Immature natural killer cell (primary cell): ENCODE results near the gene PDE6D. TPM values are rescaled to one million over a fixed set of nuclear protein-coding genes. Genes with fewer than 3 reads are reported as not detected.

Experiments
- DNase-seq, 3 donors: peaks; one replicate each; pipeline ENCODE4 v3.0.0; 2022; ENCODE audit warnings: mixed read lengths in 1 of 3
- H3K27ac Mint-ChIP-seq, 6 donors: one replicate each; pipeline ENCODE4 v1.8.0; 2020; ENCODE audit warnings: mixed read lengths in 6 of 6, mild to moderate bottlenecking in 5 of 6, inconsistent platforms in 4 of 6, moderate library complexity in 3 of 6
- H3K27me3 Mint-ChIP-seq, 3 donors: one replicate each; pipeline ENCODE4 v1.8.0; 2020 to 2021; ENCODE audit warnings: low read depth in 3 of 3, mild to moderate bottlenecking in 3 of 3, mixed read lengths in 3 of 3, moderate library complexity in 3 of 3, inconsistent platforms in 1 of 3
- H3K36me3 Mint-ChIP-seq, 3 donors: one replicate each; pipeline ENCODE4 v1.8.0; 2020; ENCODE audit warnings: mixed read lengths in 3 of 3, inconsistent platforms in 2 of 3, mild to moderate bottlenecking in 2 of 3
- H3K4me1 Mint-ChIP-seq, 2 donors: one replicate each; pipeline ENCODE4 v1.8.0; 2020; ENCODE audit warnings: inconsistent platforms in 2 of 2, mild to moderate bottlenecking in 2 of 2, mixed read lengths in 2 of 2, moderate library complexity in 1 of 2
- H3K4me3 Mint-ChIP-seq, 5 donors: one replicate each; pipeline ENCODE4 v1.8.0; 2020; ENCODE audit warnings: mild to moderate bottlenecking in 5 of 5, mixed read lengths in 5 of 5, inconsistent platforms in 3 of 5, moderate library complexity in 3 of 5
- H3K9me3 Mint-ChIP-seq, 6 donors: one replicate each; pipeline ENCODE4 v1.8.0; 2020; ENCODE audit warnings: mild to moderate bottlenecking in 6 of 6, mixed read lengths in 6 of 6, inconsistent platforms in 4 of 6, moderate library complexity in 3 of 6
- polyA plus RNA-seq, 3 donors: library from polyadenylated mRNA; unstranded; fragments of 300-500 nt; fragmentation: Illumina TruSeq; gene quantifications; one replicate each; pipeline ENCODE4 v1.2.3, GENCODE V29; 2021

Gene PDE6D
- polyA plus RNA-seq, 3 donors from 2014 or later, result 62.2 to 84.5 (median 72.6) TPM

DNA sequence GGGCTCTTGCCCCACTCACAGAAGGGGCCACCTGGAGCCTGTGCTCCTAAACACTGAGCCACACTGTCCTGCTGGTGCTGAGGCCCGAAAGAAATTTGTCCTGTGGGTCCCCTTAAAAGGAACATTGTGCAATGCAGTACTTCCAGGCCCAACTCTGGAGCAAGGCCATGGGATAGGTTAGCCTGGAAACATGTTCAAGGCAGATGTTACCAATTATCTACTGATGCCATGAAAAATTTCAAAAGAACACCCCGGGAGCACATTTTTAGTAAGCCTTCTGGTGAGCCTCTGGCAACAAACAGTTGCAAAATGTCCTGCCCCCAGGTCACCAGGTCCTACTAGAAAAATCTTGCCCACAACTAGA is 85.1 kb downstream of the PDE6D start:
- H3K4me1 Mint-ChIP-seq, result no peaks in the 10 kb centered on the region
- no peak for DNase-seq
- H3K27me3 Mint-ChIP-seq, result peaks cover 0 to 2% (median 1%) of the 10 kb centered on the region in 3 donors
- H3K36me3 Mint-ChIP-seq, result no peaks in the 10 kb centered on the region
- H3K4me3 Mint-ChIP-seq, result no peak overlapping the region
- H3K27ac Mint-ChIP-seq, result no peak overlapping the region
- no peaks in the 10 kb centered on the region for H3K9me3 Mint-ChIP-seq

DNA sequence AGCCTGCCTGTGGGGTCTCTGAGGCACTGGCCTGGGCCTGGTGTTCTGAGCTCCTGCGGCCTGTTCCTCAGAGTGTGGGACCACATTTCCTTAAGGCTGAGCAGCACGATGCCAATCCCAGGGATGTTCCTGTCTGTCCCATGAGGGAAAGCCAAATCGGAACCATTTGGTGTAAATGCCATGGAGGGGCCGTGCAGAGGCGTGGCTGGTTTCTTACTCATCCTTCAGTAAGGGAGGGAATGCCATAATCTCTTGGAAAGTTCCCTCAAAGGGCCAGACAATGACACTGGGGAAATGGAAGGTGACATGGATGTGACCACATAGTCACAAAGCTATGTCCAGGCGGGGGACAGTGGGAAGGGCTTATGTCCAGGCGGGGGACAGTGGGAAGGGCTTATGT is 87.1 kb downstream of the PDE6D start:
- Mint-ChIP-seq H3K9me3 (no peaks in the 10 kb centered on the region), H3K27ac (no peak overlapping the region), H3K27me3 (peaks cover 0 to 5% (median 2%) of the 10 kb centered on the region in 3 donors), H3K36me3 (no peaks in the 10 kb centered on the region), H3K4me3 (no peak overlapping the region), H3K4me1 (no peaks in the 10 kb centered on the region)
- DNase-seq, result no peak

GRCh38 chr2:231692847-231693246 is 88.2 kb downstream of the PDE6D start:
- DNase-seq, result no peak
- Mint-ChIP-seq H3K4me3 (no peak overlapping the region), H3K9me3 (no peaks in the 10 kb centered on the region), H3K36me3 (no peaks in the 10 kb centered on the region), H3K27me3 (peaks cover 0 to 5% (median 2%) of the 10 kb centered on the region in 3 donors), H3K4me1 (no peaks in the 10 kb centered on the region), H3K27ac (no peak overlapping the region)

DNA sequence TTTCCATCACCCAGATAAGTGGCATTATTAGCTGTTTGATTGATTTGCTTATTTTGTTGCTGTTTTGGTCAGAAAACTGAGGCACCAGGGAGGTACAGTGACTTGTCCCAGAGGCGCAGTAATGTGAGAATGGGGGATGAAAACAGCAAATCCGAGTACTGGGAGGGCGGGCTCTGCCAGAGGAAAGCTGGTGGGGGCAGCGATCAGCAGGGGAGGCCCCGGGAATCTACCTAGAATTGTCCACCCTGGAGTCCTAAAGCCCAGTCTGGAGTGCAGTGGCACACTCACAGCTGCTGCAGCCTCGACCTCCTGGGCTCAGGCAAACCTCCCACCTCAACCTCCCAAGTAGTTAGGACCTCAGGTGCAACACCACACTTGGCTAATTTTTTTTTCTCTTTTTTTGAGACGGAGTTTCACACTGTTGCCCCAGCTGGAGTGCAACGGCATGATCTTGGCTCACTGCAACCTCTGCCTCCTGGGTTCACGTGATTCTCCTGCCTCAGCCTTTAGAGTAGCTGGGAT is 89.8 kb downstream of the PDE6D start:
- H3K4me3 Mint-ChIP-seq, result no peak overlapping the region
- H3K4me1 Mint-ChIP-seq, result peaks cover 0 to 2% of the 10 kb centered on the region in 2 donors
- H3K36me3 Mint-ChIP-seq, result no peaks in the 10 kb centered on the region
- DNase-seq, result no peak
- H3K27me3 Mint-ChIP-seq, result peaks cover 1 to 5% (median 2%) of the 10 kb centered on the region in 3 donors
- H3K27ac Mint-ChIP-seq, result no peak overlapping the region
- H3K9me3 Mint-ChIP-seq, result no peaks in the 10 kb centered on the region

GRCh38 chr2:231689124-231689893 is 91.8 kb downstream of the PDE6D start:
- Mint-ChIP-seq H3K9me3 (no peaks in the 10 kb centered on the region), H3K27ac (no peak overlapping the region), H3K27me3 (peaks cover 1 to 5% (median 4%) of the 10 kb centered on the region in 3 donors), H3K4me1 (peaks cover 0 to 2% of the 10 kb centered on the region in 2 donors), H3K36me3 (no peaks in the 10 kb centered on the region), H3K4me3 (no peak overlapping the region)
- no peak for DNase-seq

DNA sequence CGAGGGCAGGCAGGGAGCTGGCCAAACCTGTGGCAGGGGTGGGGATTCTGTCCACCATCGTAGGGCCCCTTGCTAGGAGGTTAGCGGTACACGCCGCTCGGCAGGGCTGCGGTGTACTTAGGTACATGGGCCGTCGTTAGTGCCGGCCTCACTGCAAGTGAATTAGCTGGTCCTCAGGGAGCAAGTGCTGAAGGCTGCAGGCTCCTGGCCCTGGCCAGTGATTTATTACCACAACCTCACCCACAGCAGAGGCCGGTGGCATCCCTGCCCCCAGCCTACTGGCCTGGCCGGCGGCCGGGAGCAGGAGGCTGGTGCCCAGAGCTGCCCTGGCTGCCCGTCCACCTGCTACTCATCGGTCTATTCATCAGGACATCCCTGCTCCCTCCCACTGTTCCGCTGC is 92.4 kb downstream of the PDE6D start:
- no peak overlapping the region for H3K4me3 Mint-ChIP-seq
- no peak overlapping the region for H3K27ac Mint-ChIP-seq
- H3K9me3 Mint-ChIP-seq, result no peaks in the 10 kb centered on the region
- H3K4me1 Mint-ChIP-seq, result peaks cover 0 to 2% of the 10 kb centered on the region in 2 donors
- no peak for DNase-seq
- H3K36me3 Mint-ChIP-seq, result no peaks in the 10 kb centered on the region
- H3K27me3 Mint-ChIP-seq, result peaks cover 1 to 5% (median 4%) of the 10 kb centered on the region in 3 donors

GRCh38 chr2:231687961-231688360 is 93.1 kb downstream of the PDE6D start:
- Mint-ChIP-seq H3K9me3 (no peaks in the 10 kb centered on the region), H3K27me3 (peaks cover 1 to 5% (median 4%) of the 10 kb centered on the region in 3 donors), H3K4me1 (peaks cover 0 to 2% of the 10 kb centered on the region in 2 donors), H3K27ac (peak overlapping the region in 1 of 6 donors; percentile 24), H3K4me3 (no peak overlapping the region), H3K36me3 (no peaks in the 10 kb centered on the region)
- DNase-seq, result no peak

DNA sequence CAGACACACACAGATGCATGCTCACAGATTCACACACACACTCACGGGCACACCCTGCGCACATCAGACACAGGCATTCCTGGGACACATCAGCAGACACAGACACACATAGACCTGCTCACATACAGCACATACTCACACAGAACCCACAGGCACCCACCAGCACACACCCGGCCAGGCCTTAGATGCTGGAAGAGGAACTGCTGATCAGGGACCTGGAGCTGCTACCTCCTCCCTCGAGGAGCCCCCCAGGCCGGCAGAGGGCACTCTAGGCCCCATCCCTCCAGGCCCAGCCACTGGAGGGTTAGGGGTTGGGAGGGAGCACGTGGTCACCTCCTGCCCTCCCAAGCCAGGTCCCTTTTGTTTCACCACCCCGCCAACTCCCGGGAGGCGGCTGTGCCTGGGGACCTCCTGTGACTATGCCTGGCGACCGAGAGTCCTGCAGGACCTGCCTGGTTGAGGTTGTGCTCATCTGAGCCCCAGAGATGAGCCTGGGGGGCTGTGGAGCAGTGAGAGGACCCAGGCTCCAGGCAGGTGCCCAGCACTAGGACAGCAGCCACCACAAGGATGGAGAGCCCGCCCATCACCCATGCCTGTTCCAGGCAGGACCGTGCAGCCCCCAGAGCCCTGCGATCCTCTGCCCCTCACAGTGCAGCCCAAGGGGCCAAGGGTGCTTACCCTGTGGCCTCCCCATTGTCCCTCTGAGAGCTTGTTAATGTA is 93.8 kb downstream of the PDE6D start:
- H3K27ac Mint-ChIP-seq, result peak overlapping the region in 2 of 6 donors; percentile 13 to 67
- peaks cover 0 to 3% (median 0%) of the 10 kb centered on the region in 3 donors for H3K36me3 Mint-ChIP-seq
- peaks cover 0 to 3% of the 10 kb centered on the region in 2 donors for H3K4me1 Mint-ChIP-seq
- peaks cover 4 to 5% (median 4%) of the 10 kb centered on the region in 3 donors for H3K27me3 Mint-ChIP-seq
- no peaks in the 10 kb centered on the region for H3K9me3 Mint-ChIP-seq
- H3K4me3 Mint-ChIP-seq, result no peak overlapping the region
- peak; percentile 62 to 69 (median 66) for DNase-seq

DNA sequence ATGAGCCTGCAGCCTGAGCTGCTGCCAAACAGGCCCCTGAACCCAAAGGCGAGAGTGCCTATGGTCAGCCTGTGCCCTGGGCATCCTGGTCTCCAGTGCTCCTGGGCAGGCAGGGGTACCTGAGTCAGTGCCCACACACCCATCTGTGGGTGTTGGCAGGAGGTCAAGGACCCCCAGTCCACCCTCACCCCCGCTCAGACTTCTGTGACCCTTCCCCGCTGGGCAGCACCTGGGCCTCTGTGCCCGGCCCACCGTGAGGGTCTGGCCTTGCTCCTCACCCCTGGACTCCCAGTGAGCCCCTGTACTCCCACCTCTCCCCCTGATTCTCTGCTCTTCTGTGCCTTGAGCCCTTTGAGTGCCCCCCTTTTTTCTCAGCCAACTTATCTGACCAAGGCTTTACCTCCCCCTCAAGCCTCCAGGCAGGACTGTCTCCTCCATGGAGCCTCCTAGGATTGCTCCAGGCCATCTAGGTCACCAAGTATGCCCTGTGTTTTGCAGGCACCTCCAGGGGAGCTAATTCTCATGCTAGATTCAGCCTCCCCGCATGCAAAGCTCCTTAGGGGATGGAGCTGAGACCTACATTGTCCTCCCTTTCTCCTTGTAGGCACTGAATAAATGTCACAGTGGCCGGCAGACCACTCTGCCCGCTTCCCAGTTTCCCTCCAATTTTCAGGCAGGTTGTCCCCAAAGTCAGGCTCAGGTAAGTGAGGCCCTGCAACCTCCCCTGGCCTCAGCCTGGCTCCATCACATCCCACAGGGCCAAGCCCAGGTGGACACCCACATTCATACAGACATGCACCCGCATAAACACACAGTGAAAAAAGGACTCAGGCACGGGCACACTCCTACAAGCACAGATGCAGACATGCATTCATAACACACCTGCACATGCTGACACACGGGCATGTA is 94.6 kb downstream of the PDE6D start:
- H3K27me3 Mint-ChIP-seq, result peaks cover 5 to 8% (median 7%) of the 10 kb centered on the region in 3 donors
- no peak overlapping the region for H3K4me3 Mint-ChIP-seq
- no peaks in the 10 kb centered on the region for H3K9me3 Mint-ChIP-seq
- H3K27ac Mint-ChIP-seq, result peak overlapping the region in 1 of 6 donors; percentile 60
- DNase-seq, result no peak
- H3K36me3 Mint-ChIP-seq, result peaks cover 0 to 4% (median 0%) of the 10 kb centered on the region in 3 donors
- peaks cover 0 to 3% of the 10 kb centered on the region in 2 donors for H3K4me1 Mint-ChIP-seq

- peaks cover 0 to 3% of the 10 kb centered on the region in 2 donors for H3K4me1 Mint-ChIP-seq
- no peak for DNase-seq
- H3K9me3 Mint-ChIP-seq, result no peaks in the 10 kb centered on the region
- no peak overlapping the region for H3K4me3 Mint-ChIP-seq
- H3K27ac Mint-ChIP-seq, result no peak overlapping the region
- peaks cover 0 to 4% (median 0%) of the 10 kb centered on the region in 3 donors for H3K36me3 Mint-ChIP-seq
- peaks cover 5 to 9% (median 8%) of the 10 kb centered on the region in 3 donors for H3K27me3 Mint-ChIP-seq
Measured at GRCh38 chr2:231685349-231686191, 95.5 kb downstream of the PDE6D start.

DNA sequence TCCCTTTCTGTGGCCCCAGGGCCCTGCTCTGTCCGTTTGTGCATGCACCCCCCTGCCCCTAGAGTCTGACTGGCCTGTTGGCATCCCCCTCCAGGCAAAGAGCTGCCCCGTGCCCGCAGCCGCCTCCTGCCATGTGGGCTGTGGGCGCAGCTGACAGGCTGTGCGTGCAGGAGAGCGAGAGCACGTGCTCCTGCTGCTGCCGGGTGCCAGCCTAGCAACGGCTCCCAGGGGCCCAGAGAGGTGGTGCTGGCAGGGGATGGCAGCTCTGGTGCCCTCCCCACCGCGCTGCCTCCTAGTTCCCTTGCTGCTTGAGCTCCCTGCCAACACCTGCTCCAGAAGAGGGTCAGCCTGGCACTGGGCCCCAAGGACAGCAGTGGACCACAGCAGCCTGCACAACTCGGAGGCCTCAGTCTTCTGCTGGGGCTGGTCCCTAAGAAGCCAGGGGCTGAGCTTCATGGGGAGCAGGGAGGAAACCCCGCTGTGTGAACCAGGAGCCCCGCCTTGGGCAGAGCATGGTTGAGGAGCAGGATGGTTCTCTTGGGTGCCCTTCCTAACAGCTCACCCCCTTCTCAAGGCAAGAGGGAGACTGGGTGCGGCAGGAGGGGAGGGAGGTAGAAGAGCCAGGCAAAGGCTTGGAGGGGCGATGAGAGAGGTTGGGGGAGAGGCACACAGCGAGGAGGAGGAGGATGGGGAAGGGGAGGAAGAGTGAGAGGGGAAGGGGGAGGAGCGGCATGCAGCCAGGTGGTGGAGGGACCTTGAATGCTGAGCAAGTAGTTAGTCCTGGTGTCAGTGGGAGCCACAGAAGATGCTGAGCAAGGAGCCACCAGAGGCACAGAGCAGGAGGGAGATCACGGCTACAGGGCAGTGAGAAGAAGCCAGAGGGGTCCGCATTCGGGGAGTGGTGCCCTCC is 96.5 kb downstream of the PDE6D start:
- Mint-ChIP-seq H3K9me3 (no peaks in the 10 kb centered on the region), H3K4me1 (peaks cover 0 to 3% of the 10 kb centered on the region in 2 donors), H3K4me3 (no peak overlapping the region), H3K27ac (no peak overlapping the region), H3K27me3 (peaks cover 6 to 8% (median 6%) of the 10 kb centered on the region in 3 donors), H3K36me3 (peaks cover 0 to 4% (median 0%) of the 10 kb centered on the region in 3 donors)
- no peak for DNase-seq
